8988T (cell line): Measurements from ENCODE around the gene HSF4.

Experiments used
- DNase-seq: peaks from one replicate; pipeline ENCODE4 v3.0.0; 2011

HSF4 gene

DNA sequence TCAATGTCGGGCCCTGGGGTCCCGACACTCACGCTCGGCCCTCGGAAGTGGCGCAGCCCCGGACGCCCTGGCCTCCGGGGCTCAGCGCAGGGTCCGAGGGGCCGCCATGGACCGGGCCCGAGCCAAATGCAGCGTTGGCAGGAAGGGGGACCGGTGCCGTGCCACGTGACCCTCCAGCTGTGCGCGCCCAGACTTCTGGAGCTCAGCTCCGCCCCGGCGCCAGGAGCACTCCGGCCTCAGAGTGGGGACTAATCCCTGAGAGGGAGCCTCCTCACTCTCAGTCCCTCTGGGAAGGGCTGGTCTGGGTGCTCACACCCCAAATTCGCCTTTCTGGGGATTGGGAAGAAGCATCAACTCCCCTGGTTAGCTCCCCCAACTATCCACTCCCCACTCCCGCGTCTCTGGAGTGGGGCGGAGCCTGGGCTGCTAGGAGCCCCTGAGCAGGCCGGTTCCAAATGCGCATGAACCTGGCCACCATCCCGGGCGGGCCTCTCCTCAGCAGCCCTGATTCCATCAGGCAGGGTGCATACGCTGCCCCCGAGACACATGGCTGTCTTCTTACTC is 13.6 kb upstream of the HSF4 start, which contains the start of gene B3GNT9:
Gene B3GNT9 (minus strand): TSS at position 166 of the 564 bp plus-strand sequence. CDS start 513 bp downstream, outside the sequence.
- DNase-seq: peak; percentile 73

DNA sequence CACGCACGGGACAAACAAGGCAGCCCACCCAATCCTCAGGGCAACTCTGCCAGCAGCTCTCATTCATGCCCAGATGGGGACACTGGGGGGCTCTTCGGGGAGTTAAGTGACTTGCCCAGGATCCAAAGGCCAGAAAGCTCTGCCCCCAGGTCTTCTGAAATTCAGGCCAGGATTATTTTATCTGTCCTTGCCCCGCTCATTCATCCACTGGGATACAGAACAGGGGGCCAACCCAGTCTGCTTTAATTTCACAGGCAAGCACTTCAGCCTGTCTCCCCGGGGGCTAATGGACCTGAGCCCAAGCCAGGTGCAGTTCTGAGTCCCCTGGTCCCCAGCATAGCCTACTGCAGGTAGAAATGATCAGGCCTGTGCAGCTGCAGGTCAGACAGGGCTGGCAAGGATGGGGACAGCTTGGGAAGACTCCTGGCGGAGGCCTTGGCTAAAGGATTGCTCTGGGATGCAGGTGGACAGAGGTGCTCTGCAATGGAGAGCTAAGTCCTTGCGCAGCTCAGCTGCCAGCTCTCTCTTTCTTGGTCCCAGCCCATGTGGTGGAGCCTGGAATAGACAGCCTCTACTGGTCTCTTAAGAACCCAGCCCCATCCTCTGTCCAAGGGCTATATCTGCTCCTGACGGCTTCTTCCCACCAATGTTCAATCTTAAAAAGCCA is 13.0 kb upstream of the HSF4 start:
- DNase-seq: peak; percentile 94

GRCh38 chr16:67154578-67155294 is 9.8 kb upstream of the HSF4 start:
- peak; percentile 35 for DNase-seq

GRCh38 chr16:67155295-67156142 is 9.0 kb upstream of the HSF4 start:
- DNase-seq: peak; percentile 100

- peak; percentile 77 for DNase-seq
Measured at GRCh38 chr16:67156143-67156844, 8.3 kb upstream of the HSF4 start.

GRCh38 chr16:67157106-67157748 is 7.3 kb upstream of the HSF4 start:
- DNase-seq: no peak

- DNase-seq: no peak
Measured at GRCh38 chr16:67157892-67158635, 6.5 kb upstream of the HSF4 start.

DNA sequence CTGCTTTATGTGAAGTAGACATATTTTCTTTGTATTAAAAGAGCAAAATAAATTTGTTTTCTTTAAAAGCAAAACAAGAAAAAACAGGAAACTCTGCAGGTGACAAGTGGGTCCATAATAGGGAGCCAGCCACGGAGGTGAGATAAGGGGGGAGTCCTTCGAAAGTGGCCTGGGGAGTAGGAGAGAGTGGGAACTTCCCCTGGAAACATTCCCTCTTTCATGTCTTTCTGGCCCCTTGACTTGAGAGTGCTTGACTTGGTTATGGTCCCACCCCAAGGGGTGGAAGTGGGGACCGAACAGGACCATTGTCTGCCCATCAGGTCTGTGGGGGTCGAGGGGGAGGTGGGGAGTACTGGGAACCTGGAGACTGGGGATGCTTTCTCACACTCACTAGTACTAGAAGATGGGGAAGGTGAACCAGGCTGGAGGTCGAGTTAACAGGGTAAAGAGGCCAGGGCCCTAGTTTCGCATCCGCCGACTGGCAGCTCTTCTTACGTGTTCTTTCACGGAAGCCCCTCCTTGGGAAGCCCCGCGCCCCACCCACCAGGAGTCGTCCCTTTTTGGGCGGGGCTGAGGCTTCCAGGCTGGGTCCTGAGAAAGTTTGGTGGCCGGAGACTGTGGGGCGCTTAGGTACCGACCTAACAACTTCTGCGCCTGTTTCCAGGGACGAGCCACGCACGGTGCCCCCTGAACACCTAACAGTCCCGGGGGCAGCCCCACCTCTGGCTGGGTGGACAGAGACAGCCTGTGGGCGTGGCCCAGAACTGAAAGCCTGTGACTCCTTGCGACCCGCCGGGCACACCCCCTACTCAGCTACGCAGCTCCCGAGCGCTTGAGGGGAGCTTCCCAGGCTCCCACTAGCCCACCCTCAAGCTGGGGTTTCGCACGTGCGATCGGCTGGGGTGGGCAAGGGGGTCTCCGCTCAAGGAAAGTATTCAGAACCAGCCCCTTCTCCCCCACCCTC is 5.6 kb upstream of the HSF4 start:
- peak; percentile 85 for DNase-seq

DNA sequence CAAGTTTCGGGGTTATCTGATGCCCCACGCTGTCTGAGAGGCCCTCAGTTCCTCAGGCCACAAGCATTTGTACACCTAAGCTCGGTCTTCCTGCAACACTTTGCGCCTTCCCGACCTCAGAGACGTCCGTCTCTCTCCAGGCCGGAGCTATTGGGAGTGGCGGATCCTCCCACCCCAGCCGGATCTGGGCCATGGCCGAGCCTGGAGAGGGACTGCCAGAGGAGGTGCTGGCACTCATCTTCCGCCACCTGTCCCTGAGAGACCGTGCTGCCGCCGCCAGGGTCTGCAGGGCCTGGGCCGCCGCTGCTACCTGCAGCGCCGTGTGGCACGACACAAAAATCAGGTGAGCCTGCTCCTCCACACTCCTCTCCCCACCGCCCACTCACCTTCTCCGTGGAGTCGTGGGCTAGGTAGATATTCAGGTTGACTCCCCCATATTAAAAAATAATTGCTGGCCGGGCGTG is 2.9 kb upstream of the HSF4 start:
- peak; percentile 40 for DNase-seq

DNA sequence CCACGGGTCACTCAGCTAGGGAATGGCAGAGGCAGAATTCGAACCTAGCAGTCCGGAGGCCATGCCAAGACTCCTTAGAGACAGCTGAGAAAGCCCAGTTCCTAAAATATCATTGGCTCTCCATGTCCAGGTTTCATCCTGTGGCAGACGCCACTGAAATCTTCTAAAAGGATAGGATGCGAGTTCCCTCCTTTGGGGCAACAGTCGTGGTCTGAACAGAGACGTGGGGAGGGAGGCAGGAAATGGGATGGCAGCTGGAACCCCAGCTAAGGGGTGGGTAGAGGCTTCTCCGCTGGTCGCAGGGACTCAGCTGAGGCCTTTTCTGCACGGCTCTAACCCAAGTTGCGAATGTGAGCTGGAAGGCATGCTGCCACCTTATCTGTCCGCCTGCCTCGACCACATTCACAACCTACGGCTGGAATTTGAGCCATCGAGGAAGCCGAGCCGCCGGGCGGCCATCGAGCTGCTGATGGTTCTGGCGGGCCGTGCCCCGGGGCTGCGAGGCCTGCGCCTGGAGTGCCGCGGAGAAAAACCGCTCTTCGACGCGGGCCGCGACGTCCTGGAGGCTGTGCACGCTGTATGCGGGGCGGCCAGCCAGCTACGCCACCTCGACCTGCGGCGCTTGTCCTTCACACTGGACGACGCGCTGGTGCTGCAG is 1.9 kb upstream of the HSF4 start:
- DNase-seq: peak; percentile 92

DNA sequence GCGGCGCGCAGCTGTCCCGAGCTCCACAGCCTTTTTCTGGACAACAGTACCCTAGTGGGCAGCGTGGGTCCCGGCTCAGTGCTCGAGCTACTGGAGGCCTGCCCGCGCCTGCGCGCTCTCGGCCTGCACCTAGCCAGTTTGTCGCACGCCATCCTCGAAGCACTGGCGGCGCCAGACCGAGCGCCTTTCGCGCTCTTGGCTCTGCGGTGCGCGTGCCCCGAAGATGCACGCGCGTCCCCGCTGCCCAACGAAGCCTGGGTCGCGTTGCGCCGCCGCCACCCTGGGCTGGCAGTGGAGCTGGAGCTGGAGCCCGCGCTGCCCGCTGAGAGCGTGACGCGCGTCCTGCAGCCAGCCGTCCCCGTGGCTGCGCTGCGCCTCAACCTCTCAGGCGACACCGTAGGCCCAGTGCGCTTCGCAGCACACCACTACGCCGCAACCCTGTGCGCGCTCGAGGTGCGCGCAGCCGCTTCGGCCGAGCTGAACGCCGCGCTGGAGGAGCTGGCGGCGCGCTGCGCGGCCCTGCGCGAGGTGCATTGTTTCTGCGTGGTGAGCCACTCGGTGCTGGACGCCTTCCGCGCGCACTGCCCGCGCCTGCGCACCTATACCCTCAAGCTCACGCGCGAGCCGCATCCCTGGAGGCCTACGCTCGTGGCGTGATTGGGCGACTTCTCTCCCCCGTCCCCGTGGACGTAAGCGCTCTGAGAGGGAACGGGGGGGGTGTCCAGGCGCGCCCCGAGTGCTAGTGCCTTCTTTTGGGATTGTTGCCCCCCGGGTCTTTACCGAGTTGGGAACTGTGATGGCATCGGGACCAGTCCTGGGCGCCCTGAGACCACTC is 1.2 kb upstream of the HSF4 start:
- DNase-seq: peak; percentile 42

DNA sequence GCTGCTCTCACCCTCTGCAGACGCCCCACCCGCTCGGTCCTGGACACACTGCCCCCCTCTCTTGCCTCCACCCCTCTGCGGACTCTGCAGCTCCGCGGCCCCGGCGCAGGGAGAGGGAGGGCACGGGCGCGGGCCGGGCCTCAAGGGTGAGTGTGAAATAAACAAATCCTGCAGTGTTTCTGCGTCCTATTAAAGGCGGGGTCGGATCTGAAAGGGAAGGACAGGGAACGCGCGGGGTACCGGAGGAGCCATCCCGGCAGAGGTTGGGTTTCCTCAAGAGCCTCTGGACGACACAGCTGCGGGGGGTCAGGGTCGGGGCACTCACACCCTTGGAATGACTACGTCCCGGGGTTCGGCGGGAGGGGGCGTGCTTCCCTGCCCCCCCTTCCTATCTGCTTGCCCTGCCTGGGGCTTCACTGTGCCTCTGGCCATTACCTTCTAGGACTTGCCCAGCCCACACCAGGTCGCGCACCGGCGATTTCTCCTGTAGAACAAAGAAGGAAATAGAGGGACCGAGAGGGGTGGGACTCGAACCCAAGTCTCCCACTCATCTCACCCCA is 466 bp upstream of the HSF4 start:
- no peak for DNase-seq

- DNase-seq: peak; percentile 42
Measured at GRCh38 chr16:67165121-67166078, 855 bp downstream of the HSF4 start.

DNA sequence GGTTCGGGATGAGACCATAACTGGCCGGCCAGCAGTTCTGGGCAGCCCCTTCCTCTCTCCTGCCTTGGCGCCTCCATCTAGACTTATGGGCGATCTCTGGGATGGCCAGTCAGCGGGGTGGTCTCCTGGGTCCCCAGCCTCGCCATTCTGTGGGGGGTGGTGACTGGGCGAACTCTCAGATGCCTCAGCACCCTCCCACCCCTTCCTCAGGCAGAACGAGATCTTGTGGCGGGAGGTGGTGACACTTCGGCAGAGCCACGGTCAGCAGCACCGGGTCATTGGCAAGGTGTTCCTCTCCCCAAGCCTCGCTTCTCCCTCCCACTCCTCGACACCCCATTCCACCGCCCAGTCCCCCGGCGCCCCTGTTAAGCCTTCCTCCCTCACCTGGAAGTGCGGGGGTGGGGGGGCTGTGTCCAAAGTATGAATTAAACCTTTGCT is 1.6 kb downstream of the HSF4 start:
- DNase-seq: peak; percentile 46

- DNase-seq: no peak
Measured at GRCh38 chr16:67166598-67167168, 2.1 kb downstream of the HSF4 start.

GRCh38 chr16:67167588-67167987 is 3.0 kb downstream of the HSF4 start:
- DNase-seq: no peak
